Type B pancreatic cell (in vitro differentiated cells): ENCODE measurements around the gene SEPTIN3. TPM values are rescaled to one million over a fixed set of nuclear protein-coding genes. Genes with fewer than 3 reads are reported as not detected.

Experiments
- DNase-seq: peaks from one replicate; pipeline ENCODE4 v3.0.0; 2021; ENCODE audit warnings: mixed read lengths; ENCODE audit not compliant: unreplicated experiment; ENCODE audit errors: extremely low spot score
- H3K27ac Mint-ChIP-seq: 2 replicates; pipeline ENCODE4 v1.8.0; 2021; ENCODE audit warnings: mild to moderate bottlenecking, mixed read lengths
- H3K27me3 Mint-ChIP-seq: 2 replicates; pipeline ENCODE4 v1.8.0; 2021; ENCODE audit warnings: mixed read lengths
- H3K36me3 Mint-ChIP-seq: 2 replicates; pipeline ENCODE4 v1.8.0; 2021; ENCODE audit warnings: mixed read lengths
- H3K4me1 Mint-ChIP-seq: one replicate; pipeline ENCODE4 v1.8.0; 2021; ENCODE audit warnings: mixed read lengths; ENCODE audit not compliant: unreplicated experiment
- H3K4me3 Mint-ChIP-seq: 2 replicates; pipeline ENCODE4 v1.8.0; 2021; ENCODE audit warnings: mild to moderate bottlenecking, mixed read lengths
- H3K9me3 Mint-ChIP-seq: 2 replicates; pipeline ENCODE4 v1.8.0; 2021; ENCODE audit warnings: mixed read lengths
- total RNA-seq: library from RNA; stranded (reverse); gene quantifications from 2 replicates; pipeline ENCODE4 v1.2.1, GENCODE V29; 2021; ENCODE audit warnings: low replicate concordance
- TF ChIP-seq, protein P1 (sequence below): fragments of 200-600 bp; sonication (generic); conservative IDR thresholded peaks from 2 replicates; pipeline ENCODE4 v1.5.0; 2021; ENCODE audit warnings: antibody characterized with exemption, mild to moderate bottlenecking

SEPTIN3 gene
- total RNA-seq, 1 donor from 2014 or later: 16.3 TPM

GRCh38 chr22:41957941-41958556 is 11.2 kb upstream of the SEPTIN3 start:
- DNase-seq: no peak
- Mint-ChIP-seq H3K27ac (no peak overlapping the region), H3K27me3 (peaks cover 3% of the 10 kb centered on the region), H3K9me3 (no peaks in the 10 kb centered on the region), H3K4me3 (no peak overlapping the region), H3K4me1 (peaks cover 15% of the 10 kb centered on the region), H3K36me3 (no peaks in the 10 kb centered on the region)
- TF ChIP-seq, protein P1, sequence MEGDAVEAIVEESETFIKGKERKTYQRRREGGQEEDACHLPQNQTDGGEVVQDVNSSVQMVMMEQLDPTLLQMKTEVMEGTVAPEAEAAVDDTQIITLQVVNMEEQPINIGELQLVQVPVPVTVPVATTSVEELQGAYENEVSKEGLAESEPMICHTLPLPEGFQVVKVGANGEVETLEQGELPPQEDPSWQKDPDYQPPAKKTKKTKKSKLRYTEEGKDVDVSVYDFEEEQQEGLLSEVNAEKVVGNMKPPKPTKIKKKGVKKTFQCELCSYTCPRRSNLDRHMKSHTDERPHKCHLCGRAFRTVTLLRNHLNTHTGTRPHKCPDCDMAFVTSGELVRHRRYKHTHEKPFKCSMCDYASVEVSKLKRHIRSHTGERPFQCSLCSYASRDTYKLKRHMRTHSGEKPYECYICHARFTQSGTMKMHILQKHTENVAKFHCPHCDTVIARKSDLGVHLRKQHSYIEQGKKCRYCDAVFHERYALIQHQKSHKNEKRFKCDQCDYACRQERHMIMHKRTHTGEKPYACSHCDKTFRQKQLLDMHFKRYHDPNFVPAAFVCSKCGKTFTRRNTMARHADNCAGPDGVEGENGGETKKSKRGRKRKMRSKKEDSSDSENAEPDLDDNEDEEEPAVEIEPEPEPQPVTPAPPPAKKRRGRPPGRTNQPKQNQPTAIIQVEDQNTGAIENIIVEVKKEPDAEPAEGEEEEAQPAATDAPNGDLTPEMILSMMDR: no peak

DNA sequence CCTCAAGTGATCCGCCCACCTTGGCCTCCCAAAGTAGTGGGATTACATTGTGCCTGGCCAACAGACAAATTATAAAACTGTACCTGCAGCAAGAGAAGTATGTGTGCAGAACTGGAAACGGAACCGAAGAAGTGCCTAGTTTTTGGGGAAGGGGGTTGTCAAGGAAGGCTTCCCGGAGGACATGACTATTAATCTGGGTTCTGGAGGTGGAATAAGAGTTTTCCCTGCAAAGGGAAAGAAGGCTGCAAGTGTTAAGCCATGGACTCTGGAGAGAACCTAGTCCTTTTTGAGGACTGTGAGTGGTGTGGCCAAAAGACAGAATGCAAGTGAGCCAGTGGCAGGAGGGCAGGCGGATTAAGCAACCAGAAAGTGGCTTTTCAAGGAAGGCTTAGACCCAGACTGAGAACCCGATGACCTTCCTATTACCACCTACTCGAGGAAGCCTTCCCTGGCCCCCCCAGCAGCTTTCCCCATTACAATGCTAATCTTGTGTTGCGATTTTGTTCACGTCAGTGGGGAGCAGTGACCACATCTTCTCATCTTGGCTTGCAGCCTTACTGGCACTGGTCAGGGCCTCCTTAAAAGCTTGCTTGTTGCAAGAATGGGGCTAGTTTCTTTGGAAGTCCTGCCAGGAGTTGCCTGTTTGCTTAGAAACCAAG is 5.7 kb upstream of the SEPTIN3 start:
- Mint-ChIP-seq H3K36me3 (no peaks in the 10 kb centered on the region), H3K4me3 (no peak overlapping the region), H3K4me1 (peaks cover 29% of the 10 kb centered on the region), H3K9me3 (no peaks in the 10 kb centered on the region), H3K27ac (no peak overlapping the region), H3K27me3 (no peaks in the 10 kb centered on the region)
- no peak for DNase-seq
- TF ChIP-seq, protein P1: no peak

DNA sequence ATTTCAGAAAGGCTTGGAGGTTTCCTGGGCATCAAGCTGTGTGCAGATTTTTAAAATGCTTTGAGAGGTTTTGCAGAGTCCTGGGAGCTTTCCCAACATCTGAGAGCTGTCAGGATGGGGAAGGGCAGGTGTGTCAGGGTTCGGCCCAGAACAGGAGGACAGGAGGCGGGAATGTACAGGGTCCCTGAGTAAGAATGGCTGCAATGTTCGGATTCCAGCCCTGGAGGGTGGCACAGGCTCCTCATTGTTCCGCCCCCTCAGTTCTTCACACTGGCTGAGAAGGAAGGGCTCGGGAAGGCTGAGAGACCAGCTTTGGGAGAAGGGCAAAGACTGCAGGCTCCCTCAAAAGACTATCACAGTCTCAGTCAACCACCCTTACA is 5.1 kb upstream of the SEPTIN3 start:
- no peaks in the 10 kb centered on the region for H3K27me3 Mint-ChIP-seq
- no peak for DNase-seq
- H3K4me3 Mint-ChIP-seq: no peak overlapping the region
- TF ChIP-seq, protein P1: no peak
- H3K9me3 Mint-ChIP-seq: no peaks in the 10 kb centered on the region
- H3K4me1 Mint-ChIP-seq: peaks cover 29% of the 10 kb centered on the region
- no peak overlapping the region for H3K27ac Mint-ChIP-seq
- no peaks in the 10 kb centered on the region for H3K36me3 Mint-ChIP-seq

- Mint-ChIP-seq H3K27me3 (peaks cover 5% of the 10 kb centered on the region), H3K27ac (no peak overlapping the region), H3K36me3 (no peaks in the 10 kb centered on the region), H3K4me1 (peaks cover 18% of the 10 kb centered on the region), H3K4me3 (no peak overlapping the region), H3K9me3 (no peaks in the 10 kb centered on the region)
- DNase-seq: no peak
- TF ChIP-seq, protein P1: no peak
Observed at GRCh38 chr22:41966225-41966606, 3.0 kb upstream of the SEPTIN3 start.

DNA sequence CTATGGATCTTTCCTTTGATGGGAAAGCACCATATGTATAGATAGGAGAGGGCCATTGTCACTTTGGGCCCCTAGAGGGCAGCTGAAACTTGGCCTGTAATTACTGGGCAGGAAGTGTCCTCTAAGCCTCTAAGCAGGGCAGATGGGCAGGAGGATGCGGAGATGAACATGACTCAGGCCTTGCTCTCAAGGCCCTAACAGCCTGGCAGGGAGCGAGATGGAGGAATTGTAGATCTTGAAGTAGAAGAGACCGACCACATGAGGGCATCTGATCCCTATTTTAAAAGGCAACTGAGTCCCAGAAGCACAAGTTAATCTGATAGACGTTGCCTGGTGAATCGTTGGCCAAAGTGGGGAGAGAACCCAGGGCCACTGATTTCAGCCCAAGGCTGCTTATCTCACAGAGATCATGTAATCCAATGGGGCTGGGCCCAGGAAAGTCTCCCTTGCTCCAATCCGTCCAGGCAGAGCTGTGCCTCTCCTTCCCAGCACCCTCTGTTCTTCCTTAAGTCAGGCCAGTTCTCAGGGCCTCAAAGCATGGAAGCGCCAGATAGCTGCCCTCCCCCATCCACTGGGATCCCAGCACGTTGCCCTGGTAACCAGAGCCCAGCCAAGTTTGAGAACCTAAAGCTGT is 2.5 kb upstream of the SEPTIN3 start:
- H3K27me3 Mint-ChIP-seq: peaks cover 5% of the 10 kb centered on the region
- no peaks in the 10 kb centered on the region for H3K36me3 Mint-ChIP-seq
- no peak overlapping the region for H3K4me3 Mint-ChIP-seq
- TF ChIP-seq, protein P1: peak; percentile 60
- DNase-seq: no peak
- peaks cover 18% of the 10 kb centered on the region for H3K4me1 Mint-ChIP-seq
- H3K9me3 Mint-ChIP-seq: no peaks in the 10 kb centered on the region
- no peak overlapping the region for H3K27ac Mint-ChIP-seq
